GM12878 (cell line): ENCODE results near the gene SMPDL3B. TPM values are rescaled to one million over a fixed set of nuclear protein-coding genes. Genes with fewer than 3 reads are reported as not detected.

Source experiments
- ATAC-seq: fragments of 200-7000 bp; cut with Tn5 transposase; 3 replicates; pipeline ENCODE4 v1.9.1; 2020; ENCODE audit warnings: mild to moderate bottlenecking, moderate library complexity
- BruUV-seq: library from RNA; stranded (reverse); fragments of 400-500 nt; replicated peaks from 2 replicates; lab custom pipeline; 2021; lab: Mats Ljungman, UMichigan
- CTCF ChIA-PET: fragments of 300-600 bp; sonication (Branson Sonifier 250); formaldehyde crosslinking; extraction: SDS; loops from one replicate; lab custom pipeline; 2021; ENCODE audit warnings: inconsistent platforms; lab: Yijun Ruan, JAX
- POLR2A ChIA-PET: fragments of 350-600 bp; formaldehyde crosslinking; extraction: SDS; loops from one replicate; lab custom pipeline; 2021; ENCODE audit warnings: inconsistent platforms; lab: Charles Lee
- RAD21 ChIA-PET: fragments of 300-600 bp; sonication (Branson Sonifier 250); formaldehyde crosslinking; loops from one replicate; lab custom pipeline; 2023; ENCODE audit warnings: antibody characterized with exemption; ENCODE audit not compliant: unreplicated experiment; lab: Charles Lee
- SMC1A ChIA-PET: fragments of 300-600 bp; sonication (Branson Sonifier 250); formaldehyde crosslinking; loops from one replicate; lab custom pipeline; 2023; ENCODE audit not compliant: unreplicated experiment, uncharacterized antibody; lab: Charles Lee
- DNase-seq: peaks from one replicate; pipeline ENCODE4 v3.0.0-alpha.2; 2011; ENCODE audit warnings: low read depth, low spot score
- FAIRE-seq: peaks from 3 replicates; lab custom pipeline; 2011; peaks lifted over from hg19 to GRCh38; lab: Jason Lieb, UNC
- H2AFZ ChIP-seq: 2 replicates; pipeline ENCODE4 v1.6.0; 2011; ENCODE audit warnings: low read depth, low read length, control low read depth; ENCODE audit not compliant: control insufficient read depth
- H3K27ac ChIP-seq: 2 replicates; pipeline ENCODE4 v1.5.1; 2011; ENCODE audit warnings: control low read depth; ENCODE audit not compliant: control insufficient read depth, insufficient read depth
- H3K27me3 ChIP-seq, 2 experiments: replicated peaks in 1 of 2; 2 replicates each; pipeline versions ENCODE4 v1.6.0 to v1.6.1; 2011; ENCODE audit warnings: low read length in 1 of 2; ENCODE audit not compliant: control insufficient read depth in 2 of 2, insufficient read depth in 2 of 2
- H3K36me3 ChIP-seq, 2 experiments: 2 replicates each; pipeline ENCODE4 v1.5.1; 2011; ENCODE audit warnings: low read length in 1 of 2; ENCODE audit not compliant: control insufficient read depth in 2 of 2, insufficient read depth in 2 of 2
- H3K4me1 ChIP-seq: 2 replicates; pipeline ENCODE4 v1.6.1; 2011; ENCODE audit warnings: mild to moderate bottlenecking, low read length, moderate library complexity, mixed read lengths; ENCODE audit not compliant: control insufficient read depth, insufficient read depth
- H3K4me2 ChIP-seq: 2 replicates; pipeline ENCODE4 v1.6.0; 2011; ENCODE audit warnings: control low read depth; ENCODE audit not compliant: control insufficient read depth, insufficient read depth
- H3K4me3 ChIP-seq: fragments of 200-600 bp; sonication (generic); 2 replicates; pipeline ENCODE4 v1.5.1; 2016
- H3K79me2 ChIP-seq: 2 replicates; pipeline ENCODE4 v1.6.0; 2011; ENCODE audit warnings: low read length; ENCODE audit not compliant: control insufficient read depth, insufficient read depth
- H3K9ac ChIP-seq: 2 replicates; pipeline ENCODE4 v1.8.0; 2011; ENCODE audit warnings: low read length, control low read depth, mixed read lengths; ENCODE audit not compliant: control insufficient read depth, insufficient read depth
- H3K9me3 ChIP-seq: replicated peaks from 3 replicates; pipeline ENCODE4 v1.5.1; 2011; ENCODE audit warnings: mild to moderate bottlenecking, low read length; ENCODE audit not compliant: control insufficient read depth, insufficient read depth
- H4K20me1 ChIP-seq: 2 replicates; pipeline ENCODE4 v1.6.0; 2011; ENCODE audit not compliant: control insufficient read depth, insufficient read depth
- FOXK2 ChIP-seq: fragments of 450-650 bp; IDR thresholded peaks from 2 replicates; pipeline ENCODE4 v1.6.1; 2017; ENCODE audit warnings: mild to moderate bottlenecking, moderate library complexity
- HDGF ChIP-seq: fragments of 450-650 bp; IDR thresholded peaks from 2 replicates; pipeline ENCODE4 v1.6.1; 2016; ENCODE audit warnings: antibody characterized with exemption
- NFXL1 ChIP-seq: fragments of 450-650 bp; IDR thresholded peaks from 2 replicates; pipeline ENCODE4 v1.6.1; 2017; ENCODE audit warnings: antibody characterized with exemption, mild to moderate bottlenecking, borderline replicate concordance
- SP1 ChIP-seq: IDR thresholded peaks from one replicate; pipeline ENCODE4 v1.6.1; 2011; ENCODE audit warnings: low read depth, low read length
- SUZ12 ChIP-seq: fragments of 200-600 bp; sonication (generic); IDR thresholded peaks from one replicate; pipeline ENCODE4 v1.6.1; 2018; ENCODE audit warnings: antibody characterized with exemption, mild to moderate bottlenecking; ENCODE audit not compliant: unreplicated experiment
- WGBS: methylation state at CpG from one replicate; pipeline ENCODE4 v1.1.6; 2016; ENCODE audit warnings: low lambda C conversion rate; ENCODE audit not compliant: insufficient replicate concordance, insufficient coverage; ENCODE audit errors: missing lambda C conversion rate; 5-methylcytosine and 5-hydroxymethylcytosine counted together
- in situ Hi-C: fragments of 300-500 bp; cut with MboI; formaldehyde crosslinking; loops from 9 replicates; pipeline ENCODE4 v1.14.3; 2018; ENCODE audit warnings: mixed read lengths
- intact Hi-C: fragments of 100-400 bp; cut with micrococcal nuclease; formaldehyde crosslinking; loops from one replicate; pipeline ENCODE4 v1.14.2; 2022; ENCODE audit not compliant: unreplicated experiment
- polyA plus RNA-seq, 11 experiments: library from polyadenylated mRNA; depleted of rRNA in 4 of 11; unstranded in 6 of 11; stranded (reverse) in 5 of 11; fragments of >200 nt; fragmentation: Nextera tagmentation in 4 of 11; fragmentation: Illumina TruSeq in 1 of 11; extraction: Ambion mirVana in 4 of 11; extraction: Trizol in 1 of 11; gene quantifications; 1 replicate in 1 of 11; 2 replicates in 10 of 11; pipeline versions ENCODE4 v1.2.1 to v1.2.3, GENCODE V29; 2011 to 2016; ENCODE audit warnings: inconsistent platforms in 2 of 11, missing spikeins in 2 of 11, low read depth in 1 of 11
- total RNA-seq, 4 experiments: library from RNA; depleted of rRNA in 3 of 4; stranded (reverse); fragments of >200 nt in 3 of 4; fragmentation: Illumina TruSeq in 1 of 4; extraction: Trizol in 1 of 4; gene quantifications; 2 replicates each; pipeline versions ENCODE4 v1.2.1 to v1.2.3, GENCODE V29; 2013 to 2021
- TF ChIP-seq, protein P1 (sequence below): fragments of 450-650 bp; formaldehyde crosslinking; IDR thresholded peaks from 2 replicates; pipeline ENCODE4 v1.4.0; 2020; ENCODE audit warnings: mild to moderate bottlenecking, moderate library complexity
- TF ChIP-seq, protein P2 (sequence below): fragments of 450-650 bp; IDR thresholded peaks from 2 replicates; pipeline ENCODE4 v1.6.1; 2017; ENCODE audit warnings: mild to moderate bottlenecking, moderate library complexity
- TF ChIP-seq, protein P3 (sequence below): IDR thresholded peaks from 2 replicates; pipeline ENCODE4 v1.6.1; 2012; ENCODE audit warnings: mild to moderate bottlenecking, low read depth, low read length

Gene SMPDL3B
- total and polyA plus RNA-seq, 10 of the 15 experiments (the other 5 are each of a cell fraction or from before 2014, with no cell fraction given): 0.56 to 2.7 (median 1.0) TPM

DNA sequence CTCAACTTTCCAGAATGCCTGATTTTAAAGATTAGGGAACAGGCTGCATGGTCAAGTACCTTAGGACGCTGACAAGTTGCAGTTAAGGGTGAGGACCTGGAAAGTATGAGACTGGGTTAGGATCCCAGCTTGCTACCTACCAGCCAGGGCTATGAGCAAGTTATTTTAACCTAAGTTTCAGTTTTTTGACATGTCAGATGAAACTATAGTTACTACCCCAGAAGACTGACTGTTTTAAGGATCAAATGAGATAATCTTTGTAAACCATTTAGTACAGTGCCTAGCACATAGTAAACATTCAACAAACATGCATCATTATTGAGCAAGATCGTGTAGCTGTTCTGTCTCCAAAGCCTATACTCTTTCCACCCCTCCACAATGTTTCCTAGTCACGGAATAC is 48.1 kb upstream of the SMPDL3B start (continued):
- TF ChIP-seq, protein P1, sequence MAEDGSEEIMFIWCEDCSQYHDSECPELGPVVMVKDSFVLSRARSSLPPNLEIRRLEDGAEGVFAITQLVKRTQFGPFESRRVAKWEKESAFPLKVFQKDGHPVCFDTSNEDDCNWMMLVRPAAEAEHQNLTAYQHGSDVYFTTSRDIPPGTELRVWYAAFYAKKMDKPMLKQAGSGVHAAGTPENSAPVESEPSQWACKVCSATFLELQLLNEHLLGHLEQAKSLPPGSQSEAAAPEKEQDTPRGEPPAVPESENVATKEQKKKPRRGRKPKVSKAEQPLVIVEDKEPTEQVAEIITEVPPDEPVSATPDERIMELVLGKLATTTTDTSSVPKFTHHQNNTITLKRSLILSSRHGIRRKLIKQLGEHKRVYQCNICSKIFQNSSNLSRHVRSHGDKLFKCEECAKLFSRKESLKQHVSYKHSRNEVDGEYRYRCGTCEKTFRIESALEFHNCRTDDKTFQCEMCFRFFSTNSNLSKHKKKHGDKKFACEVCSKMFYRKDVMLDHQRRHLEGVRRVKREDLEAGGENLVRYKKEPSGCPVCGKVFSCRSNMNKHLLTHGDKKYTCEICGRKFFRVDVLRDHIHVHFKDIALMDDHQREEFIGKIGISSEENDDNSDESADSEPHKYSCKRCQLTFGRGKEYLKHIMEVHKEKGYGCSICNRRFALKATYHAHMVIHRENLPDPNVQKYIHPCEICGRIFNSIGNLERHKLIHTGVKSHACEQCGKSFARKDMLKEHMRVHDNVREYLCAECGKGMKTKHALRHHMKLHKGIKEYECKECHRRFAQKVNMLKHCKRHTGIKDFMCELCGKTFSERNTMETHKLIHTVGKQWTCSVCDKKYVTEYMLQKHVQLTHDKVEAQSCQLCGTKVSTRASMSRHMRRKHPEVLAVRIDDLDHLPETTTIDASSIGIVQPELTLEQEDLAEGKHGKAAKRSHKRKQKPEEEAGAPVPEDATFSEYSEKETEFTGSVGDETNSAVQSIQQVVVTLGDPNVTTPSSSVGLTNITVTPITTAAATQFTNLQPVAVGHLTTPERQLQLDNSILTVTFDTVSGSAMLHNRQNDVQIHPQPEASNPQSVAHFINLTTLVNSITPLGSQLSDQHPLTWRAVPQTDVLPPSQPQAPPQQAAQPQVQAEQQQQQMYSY (CRISPR knock-in tag): no peak
- no peak for TF ChIP-seq NFXL1

DNA sequence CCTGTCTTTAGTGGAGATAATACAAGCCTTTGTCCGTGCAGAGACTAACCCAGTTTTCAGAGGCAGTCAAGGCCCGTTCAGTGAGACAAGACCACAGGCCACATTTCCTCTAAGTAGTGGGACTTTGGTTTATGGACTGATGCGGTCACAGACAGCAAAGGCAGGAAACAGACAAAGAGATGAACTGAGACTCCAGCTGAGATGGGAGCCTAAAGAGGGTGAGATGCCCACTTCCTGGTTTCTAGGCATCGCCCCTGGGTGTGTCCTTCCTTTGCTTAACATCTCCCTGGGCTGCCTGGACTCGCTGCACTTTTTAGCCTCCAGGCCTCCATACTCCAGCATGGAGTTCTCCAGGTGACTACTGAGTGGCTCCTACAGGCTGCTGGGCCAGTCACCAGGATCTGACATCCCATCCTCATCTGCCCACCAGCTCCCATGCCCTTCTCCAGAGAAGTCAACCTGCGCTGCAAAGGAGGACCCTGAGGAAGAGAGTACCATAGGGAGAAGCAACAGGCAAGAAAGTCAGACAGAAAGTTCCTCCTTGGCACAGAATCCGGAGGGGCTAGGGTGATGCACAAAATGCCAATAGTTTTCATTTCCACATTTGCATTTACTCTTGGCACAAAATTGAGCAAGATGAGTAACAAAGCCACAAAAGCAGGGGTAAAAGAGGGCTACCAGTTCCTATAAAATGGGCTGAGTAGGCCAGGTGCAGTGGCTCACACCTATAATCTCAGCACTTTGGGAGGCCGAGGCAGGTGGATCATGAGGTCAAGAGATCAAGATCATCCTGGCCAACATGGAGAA is 47.4 kb upstream of the SMPDL3B start:
- no peaks in the 10 kb centered on the region for H3K27me3 ChIP-seq
- H4K20me1 ChIP-seq: no peaks in the 10 kb centered on the region
- RAD21 ChIA-PET: interaction anchor here (0.8 to 1.5 kb wide), 3 partner anchors 9 to 29 kb away, joined by 4 to 7 read pairs (median 4); no protein-coding TSS in a partner anchor
- peak overlapping the region; percentile 68 for H3K4me2 ChIP-seq
- POLR2A ChIA-PET: interaction anchor here (0.6 to 2.6 kb wide), 6 partner anchors 10 to 760 kb away, joined by 3 to 13 read pairs (median 5); partner anchors contain the start of gene FAM76A
- SMC1A ChIA-PET: interaction anchor here (0.5 to 3.0 kb wide), 6 partner anchors 11 to 61 kb away, joined by 3 to 19 read pairs (median 4); no protein-coding TSS in a partner anchor
- in situ Hi-C loops: no loop called here
- peaks cover 85% of the 10 kb centered on the region for H3K4me1 ChIP-seq
- WGBS: 7% methylated on average over 8 of the region's 8 CpGs
- ATAC-seq (peak; percentile 20), DNase-seq (peak; percentile 82), FAIRE-seq (peak; percentile 79)
- H3K79me2 ChIP-seq: peaks cover 37% of the 10 kb centered on the region
- H3K4me3 ChIP-seq: 0 out of 2 replicates have a peak overlapping the region, but pooled peaks have one; percentile 11
- H3K36me3 ChIP-seq: peaks cover 17 to 25% of the 10 kb centered on the region in 2 experiments
- H3K9me3 ChIP-seq: no peaks in the 10 kb centered on the region; the same call in 2 of the 3 replicates
- peak overlapping the region; percentile 48 for H3K9ac ChIP-seq
- no peak overlapping the region for H2AFZ ChIP-seq
- intact Hi-C loops: no loop called here
- peak overlapping the region; percentile 94 for H3K27ac ChIP-seq
- no TSS peak for BruUV-seq
- CTCF ChIA-PET: interaction anchor here (0.6 to 2.0 kb wide), 2 partner anchors 10 to 41 kb away, joined by 3 to 8 read pairs; no protein-coding TSS in a partner anchor
- TF ChIP-seq HDGF (no peak), FOXK2 (no peak), SUZ12 (no peak), SP1 (no peak)
- TF ChIP-seq, protein P2, sequence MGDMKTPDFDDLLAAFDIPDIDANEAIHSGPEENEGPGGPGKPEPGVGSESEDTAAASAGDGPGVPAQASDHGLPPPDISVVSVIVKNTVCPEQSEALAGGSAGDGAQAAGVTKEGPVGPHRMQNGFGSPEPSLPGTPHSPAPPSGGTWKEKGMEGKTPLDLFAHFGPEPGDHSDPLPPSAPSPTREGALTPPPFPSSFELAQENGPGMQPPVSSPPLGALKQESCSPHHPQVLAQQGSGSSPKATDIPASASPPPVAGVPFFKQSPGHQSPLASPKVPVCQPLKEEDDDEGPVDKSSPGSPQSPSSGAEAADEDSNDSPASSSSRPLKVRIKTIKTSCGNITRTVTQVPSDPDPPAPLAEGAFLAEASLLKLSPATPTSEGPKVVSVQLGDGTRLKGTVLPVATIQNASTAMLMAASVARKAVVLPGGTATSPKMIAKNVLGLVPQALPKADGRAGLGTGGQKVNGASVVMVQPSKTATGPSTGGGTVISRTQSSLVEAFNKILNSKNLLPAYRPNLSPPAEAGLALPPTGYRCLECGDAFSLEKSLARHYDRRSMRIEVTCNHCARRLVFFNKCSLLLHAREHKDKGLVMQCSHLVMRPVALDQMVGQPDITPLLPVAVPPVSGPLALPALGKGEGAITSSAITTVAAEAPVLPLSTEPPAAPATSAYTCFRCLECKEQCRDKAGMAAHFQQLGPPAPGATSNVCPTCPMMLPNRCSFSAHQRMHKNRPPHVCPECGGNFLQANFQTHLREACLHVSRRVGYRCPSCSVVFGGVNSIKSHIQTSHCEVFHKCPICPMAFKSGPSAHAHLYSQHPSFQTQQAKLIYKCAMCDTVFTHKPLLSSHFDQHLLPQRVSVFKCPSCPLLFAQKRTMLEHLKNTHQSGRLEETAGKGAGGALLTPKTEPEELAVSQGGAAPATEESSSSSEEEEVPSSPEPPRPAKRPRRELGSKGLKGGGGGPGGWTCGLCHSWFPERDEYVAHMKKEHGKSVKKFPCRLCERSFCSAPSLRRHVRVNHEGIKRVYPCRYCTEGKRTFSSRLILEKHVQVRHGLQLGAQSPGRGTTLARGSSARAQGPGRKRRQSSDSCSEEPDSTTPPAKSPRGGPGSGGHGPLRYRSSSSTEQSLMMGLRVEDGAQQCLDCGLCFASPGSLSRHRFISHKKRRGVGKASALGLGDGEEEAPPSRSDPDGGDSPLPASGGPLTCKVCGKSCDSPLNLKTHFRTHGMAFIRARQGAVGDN: peak; percentile 86
- TF ChIP-seq, protein P3, sequence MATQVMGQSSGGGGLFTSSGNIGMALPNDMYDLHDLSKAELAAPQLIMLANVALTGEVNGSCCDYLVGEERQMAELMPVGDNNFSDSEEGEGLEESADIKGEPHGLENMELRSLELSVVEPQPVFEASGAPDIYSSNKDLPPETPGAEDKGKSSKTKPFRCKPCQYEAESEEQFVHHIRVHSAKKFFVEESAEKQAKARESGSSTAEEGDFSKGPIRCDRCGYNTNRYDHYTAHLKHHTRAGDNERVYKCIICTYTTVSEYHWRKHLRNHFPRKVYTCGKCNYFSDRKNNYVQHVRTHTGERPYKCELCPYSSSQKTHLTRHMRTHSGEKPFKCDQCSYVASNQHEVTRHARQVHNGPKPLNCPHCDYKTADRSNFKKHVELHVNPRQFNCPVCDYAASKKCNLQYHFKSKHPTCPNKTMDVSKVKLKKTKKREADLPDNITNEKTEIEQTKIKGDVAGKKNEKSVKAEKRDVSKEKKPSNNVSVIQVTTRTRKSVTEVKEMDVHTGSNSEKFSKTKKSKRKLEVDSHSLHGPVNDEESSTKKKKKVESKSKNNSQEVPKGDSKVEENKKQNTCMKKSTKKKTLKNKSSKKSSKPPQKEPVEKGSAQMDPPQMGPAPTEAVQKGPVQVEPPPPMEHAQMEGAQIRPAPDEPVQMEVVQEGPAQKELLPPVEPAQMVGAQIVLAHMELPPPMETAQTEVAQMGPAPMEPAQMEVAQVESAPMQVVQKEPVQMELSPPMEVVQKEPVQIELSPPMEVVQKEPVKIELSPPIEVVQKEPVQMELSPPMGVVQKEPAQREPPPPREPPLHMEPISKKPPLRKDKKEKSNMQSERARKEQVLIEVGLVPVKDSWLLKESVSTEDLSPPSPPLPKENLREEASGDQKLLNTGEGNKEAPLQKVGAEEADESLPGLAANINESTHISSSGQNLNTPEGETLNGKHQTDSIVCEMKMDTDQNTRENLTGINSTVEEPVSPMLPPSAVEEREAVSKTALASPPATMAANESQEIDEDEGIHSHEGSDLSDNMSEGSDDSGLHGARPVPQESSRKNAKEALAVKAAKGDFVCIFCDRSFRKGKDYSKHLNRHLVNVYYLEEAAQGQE: no peak
